T-helper 1 cell treated with Interleukin-12 subunit alpha and Interleukin-12 subunit beta and Interleukin-4 antibody, amounts not matched to agents 30 ng/mL and 1 ng/mL, for 36 hours (primary cell): ENCODE results near the gene MRLN. TPM values are rescaled to one million over a fixed set of nuclear protein-coding genes. Genes with fewer than 3 reads are reported as not detected.

ENCODE experiments used
- intact Hi-C: fragments of 100-400 bp; cut with micrococcal nuclease; formaldehyde crosslinking; loops from one replicate; pipeline ENCODE4 v1.15.1; 2024
- total RNA-seq: library from RNA; stranded (reverse); gene quantifications from 2 replicates; pipeline ENCODE4 v1.2.3, GENCODE V29; 2022

The MRLN gene
- total RNA-seq, 1 donor from 2014 or later: not detected

- intact Hi-C loops: no loop called here
These were observed 46.1 kb downstream of the MRLN start for GRCh38 chr10:59706851-59707797.

DNA sequence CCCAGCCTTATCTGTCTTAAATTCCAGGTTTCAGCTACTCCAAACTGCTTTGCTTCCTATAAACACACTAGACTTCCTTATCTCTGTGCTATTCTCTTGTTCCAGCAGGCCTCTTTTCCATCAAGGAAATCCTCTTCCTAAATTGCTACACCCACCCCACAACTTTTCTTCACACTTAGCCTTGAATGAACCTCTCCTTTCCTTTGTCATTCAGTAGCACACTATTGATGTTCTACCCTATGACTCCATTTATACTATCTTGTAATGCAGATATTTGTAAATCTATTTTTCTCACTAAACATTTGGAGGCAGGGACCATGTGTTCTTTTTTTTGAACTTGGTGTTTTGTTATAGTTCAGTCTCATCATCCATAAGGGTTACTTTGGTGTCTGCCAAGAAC, 47.3 kb downstream of the MRLN start:
- intact Hi-C loops: no loop called here

- intact Hi-C loops: no loop called here
These were observed 48.6 kb downstream of the MRLN start for GRCh38 chr10:59704630-59705029.

DNA sequence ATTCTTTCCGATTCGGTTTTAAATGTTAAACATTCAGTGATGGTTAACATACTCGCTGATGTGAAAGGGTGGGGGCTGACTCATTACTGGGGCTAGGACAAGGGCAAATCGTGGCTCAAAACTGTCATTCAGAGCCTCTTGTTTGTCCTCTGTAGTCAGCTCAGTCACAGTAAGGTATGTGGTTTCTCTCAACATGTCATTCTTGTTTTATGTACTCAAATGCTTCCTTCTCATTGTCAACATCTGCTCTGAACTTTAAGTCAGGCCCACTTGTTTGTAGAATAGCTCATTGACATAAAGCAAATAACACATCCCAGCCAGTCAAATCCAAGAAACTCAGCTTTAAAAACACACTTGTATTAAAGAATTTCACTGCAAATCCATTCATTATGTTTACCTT, 50.9 kb downstream of the MRLN start:
- intact Hi-C loops: no loop called here

GRCh38 chr10:59700709-59701108, 52.5 kb downstream of the MRLN start:
- intact Hi-C loops: no loop called here

DNA sequence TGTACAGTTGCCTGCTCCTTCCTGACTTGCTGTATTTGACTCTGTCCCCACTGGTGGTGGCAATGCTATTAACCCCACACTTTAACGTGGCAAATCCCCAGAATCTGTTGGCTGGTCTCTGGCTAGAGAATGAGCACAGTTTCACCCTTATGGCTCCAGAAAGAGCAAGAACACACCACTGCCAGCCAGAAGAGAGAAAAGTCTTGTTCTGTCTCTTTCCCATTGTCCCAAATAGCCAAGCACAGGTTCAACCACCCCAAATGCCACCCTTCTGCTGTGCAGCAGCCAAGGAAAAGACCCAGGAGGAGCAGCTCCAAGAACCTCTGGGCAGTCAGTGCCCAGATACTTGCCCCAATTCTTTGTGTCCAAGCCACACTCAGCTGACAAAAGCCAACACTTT, 54.9 kb downstream of the MRLN start:
- intact Hi-C loops: no loop called here

DNA sequence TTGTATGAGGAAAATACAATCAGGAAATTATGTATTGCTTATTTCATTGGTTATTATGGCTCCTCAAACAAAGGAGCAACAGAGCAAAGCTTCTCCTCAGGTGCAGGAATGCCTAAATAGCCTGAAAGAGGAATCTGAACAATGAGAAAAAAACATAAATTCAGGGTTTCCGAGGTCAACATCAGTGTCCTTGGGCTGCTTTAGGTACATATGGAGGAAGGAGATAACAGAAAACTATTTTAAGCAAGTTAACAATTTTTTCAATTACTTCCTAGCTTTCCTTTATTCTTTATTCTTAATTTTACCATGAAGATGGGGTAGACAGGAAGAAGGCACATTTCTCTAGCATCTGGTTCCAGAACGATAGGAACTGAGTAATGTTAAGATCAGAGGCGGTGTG, 57.6 kb downstream of the MRLN start:
- intact Hi-C loops: no loop called here

GRCh38 chr10:59694936-59695335, 58.3 kb downstream of the MRLN start:
- intact Hi-C loops: no loop called here

DNA sequence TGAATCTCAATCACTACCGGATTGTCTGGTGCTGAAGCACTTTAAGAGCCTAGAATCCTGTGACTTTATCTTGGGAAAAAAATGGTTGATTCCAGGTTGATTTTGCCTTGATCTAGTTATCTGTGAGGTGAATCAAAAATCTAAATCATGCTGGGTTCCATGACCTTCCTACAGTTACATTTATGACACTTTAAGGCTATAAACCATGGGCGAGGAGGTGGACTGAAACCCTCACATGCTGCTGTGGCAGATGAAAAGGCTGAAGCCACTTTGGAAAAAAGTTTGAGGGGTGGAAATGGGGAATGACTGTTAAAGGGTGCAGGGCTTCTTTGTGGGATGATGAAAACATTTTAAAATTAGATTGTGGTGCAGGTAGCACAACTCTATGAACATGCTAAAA, 61.1 kb downstream of the MRLN start:
- intact Hi-C loops: no loop called here

DNA sequence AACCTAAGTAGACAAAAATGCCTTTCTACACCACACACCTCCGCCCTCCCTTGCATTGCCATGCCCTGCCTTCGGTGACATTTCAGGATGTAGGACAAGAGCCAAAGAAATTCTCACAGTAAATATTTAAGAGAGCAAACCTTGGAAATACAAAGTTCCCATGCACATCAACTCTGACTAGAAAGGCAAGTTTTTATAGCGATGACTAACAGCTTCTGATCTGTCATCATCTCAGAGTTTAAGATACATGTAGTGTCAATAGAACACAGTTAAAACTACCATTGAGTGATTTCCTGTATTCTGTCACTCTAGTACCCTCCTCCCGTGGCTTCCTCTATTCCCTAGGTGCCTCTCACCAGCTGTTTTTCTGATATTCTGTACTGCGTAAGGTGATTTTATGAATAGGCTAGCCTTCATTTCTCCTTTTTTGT, 64.3 kb downstream of the MRLN start:
- intact Hi-C loops: no loop called here

GRCh38 chr10:59687657-59688056, 65.6 kb downstream of the MRLN start:
- intact Hi-C loops: no loop called here

Other genes with a start within 250 kb of the MRLN start
- 2.4 and 2.9 TPM in 2 replicates for gene SLC16A9, start 43.6 kb downstream of the MRLN start, total RNA-seq
- gene CCDC6, start 153.1 kb upstream of the MRLN start, total RNA-seq: 57.5 and 58.0 TPM in 2 replicates